Stimulated activated CD4-positive, alpha-beta T cell treated with anti-CD3 and anti-CD28 coated beads, Interleukin-4, amount 100 ng/mL, for 48 hours (primary cell): ENCODE measurements around the gene P3H3.

ENCODE experiments used
- DNase-seq, 2 donors: peaks; one replicate each; pipeline ENCODE4 v3.0.0-alpha.2; 2020; ENCODE audit warnings: low read depth in 2 of 2

Gene P3H3

DNA sequence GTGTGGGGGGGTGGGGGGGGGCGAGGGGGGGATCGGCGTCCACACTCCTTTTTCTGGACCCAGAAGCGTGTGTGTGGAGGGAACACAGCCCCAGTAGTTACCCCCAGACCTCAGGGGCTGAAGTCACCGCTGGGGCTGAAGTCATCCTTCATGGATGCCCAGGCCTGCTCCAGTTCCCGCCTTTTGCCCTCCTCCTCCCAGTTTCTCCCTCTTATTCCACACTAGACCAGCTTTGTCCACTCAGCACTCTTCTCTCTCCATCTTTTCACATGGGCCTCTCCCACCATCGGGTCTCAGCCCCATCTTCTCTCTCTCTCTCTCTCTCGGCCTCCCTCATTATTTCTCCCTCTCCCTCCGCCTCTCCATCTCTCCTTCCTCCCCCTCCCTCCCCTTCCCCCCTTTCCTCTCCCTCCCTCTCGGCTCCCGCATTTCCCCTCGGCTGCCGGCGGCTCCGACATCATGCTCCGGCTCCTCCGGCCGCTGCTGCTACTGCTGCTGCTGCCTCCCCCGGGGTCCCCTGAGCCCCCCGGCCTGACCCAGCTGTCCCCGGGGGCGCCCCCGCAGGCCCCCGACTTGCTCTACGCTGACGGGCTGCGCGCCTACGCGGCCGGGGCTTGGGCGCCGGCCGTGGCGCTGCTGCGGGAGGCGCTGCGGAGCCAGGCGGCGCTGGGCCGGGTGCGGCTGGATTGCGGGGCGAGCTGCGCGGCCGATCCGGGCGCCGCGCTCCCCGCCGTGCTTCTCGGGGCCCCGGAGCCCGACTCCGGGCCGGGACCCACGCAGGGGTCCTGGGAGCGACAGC lies at the start of gene P3H3:
Gene P3H3, plus strand, starts transcription at position 426 of the 799 bp plus-strand sequence. Its CDS starts 34 bp downstream, at position 460.
- no peak for DNase-seq

DNA sequence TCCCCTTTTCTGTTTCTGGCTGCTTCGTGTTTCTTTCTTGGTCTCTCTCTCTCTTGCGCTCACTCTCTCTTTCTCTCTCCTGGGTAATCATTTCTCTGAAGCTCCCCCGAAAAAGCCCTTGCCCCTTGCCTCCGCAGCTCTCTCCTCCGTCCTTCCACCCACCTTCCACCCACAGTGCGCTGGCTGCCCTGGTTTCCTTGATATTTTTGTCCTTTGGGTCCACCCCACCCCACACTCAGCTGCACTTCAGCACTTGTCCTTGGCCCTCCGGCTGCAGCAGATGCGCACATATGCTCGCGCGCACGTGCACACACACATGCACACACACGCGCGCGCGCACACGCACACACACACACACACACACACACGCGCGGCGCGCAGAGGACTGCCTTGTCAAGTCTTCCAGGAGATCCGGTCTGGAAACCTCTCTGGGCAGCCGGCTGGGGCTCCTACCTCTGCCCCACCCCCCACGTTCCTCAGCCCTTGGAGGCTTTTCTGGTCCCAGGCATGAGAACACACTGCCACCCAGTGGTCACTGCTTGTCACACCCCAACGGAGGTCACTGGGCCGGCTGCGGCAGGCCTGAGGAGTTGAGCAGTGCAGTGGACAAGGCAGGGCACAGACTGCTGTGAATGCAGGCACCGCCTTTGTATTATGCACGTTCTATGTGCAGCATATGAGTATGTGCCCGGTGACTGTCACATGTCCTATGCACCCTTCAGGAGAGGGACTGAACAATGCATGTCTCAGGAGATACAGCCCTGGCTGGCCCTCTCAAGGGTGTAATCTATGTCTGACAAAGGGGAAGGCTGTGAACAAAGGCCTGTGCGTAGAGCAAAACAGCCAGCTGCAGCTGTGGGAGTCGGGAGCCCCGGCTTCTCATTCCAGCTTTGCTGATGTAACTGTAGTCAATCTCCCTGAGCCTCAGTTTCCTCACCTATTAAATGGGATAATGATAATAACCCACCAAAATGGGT lies 49.3 kb upstream of the P3H3 start:
- DNase-seq = peak; percentile 86 to 90

DNA sequence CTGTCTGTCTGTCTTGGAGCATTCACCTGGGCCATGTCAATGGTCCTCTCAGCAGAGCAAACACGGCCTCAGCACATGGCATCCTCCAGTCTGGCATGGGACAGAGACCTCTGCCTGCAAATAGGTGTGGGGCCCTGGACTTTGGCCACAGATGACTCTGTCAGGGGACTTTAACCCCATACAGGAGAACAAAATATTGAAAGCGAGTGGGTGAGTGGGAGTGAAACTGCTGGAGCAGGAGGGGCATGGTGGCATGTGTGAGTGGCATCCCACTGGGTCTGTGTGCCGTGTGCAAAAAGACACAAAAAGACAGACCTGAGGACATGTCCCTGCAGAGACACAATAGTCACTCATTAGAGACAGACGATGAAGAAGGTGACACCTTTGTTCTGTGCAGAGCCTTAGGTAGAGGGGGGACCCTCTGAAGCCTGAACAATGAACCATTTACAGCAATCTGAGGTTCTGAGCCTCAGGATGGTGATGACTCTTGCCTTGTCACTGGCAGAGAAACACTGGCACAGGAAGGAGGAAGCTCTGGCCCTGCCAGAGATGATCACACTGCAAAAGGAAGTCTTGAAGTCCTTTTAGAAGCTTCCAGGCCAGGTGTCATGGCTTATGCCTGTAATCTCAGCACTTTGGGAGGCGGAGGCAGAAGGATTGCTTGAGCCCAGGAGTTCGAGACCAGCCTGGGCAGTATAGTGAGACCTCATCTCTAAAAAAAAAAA lies 48.3 kb upstream of the P3H3 start:
- DNase-seq = no peak

DNA sequence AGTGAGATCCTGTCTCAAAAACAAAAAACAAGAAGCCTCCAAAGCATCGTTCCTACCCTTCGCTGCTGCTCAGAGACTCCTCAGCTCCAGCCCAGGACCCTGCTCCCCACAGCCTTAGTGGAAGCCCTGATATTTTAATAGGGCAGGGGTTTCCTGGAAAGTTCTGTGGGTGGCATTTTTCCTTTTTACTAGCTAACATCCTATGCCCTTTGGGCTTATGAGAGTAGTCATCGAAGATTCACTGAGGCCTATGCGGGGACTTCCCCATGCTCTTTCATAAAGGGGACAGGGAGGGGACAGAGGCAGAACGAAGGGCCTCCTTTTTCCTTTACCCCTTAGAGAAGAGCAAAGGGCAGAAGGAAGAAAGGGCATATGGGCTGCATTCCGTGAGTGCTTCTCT lies 47.6 kb upstream of the P3H3 start:
- no peak for DNase-seq

GRCh38 chr12:6782119-6782518 lies 46.1 kb upstream of the P3H3 start:
- no peak for DNase-seq

DNA sequence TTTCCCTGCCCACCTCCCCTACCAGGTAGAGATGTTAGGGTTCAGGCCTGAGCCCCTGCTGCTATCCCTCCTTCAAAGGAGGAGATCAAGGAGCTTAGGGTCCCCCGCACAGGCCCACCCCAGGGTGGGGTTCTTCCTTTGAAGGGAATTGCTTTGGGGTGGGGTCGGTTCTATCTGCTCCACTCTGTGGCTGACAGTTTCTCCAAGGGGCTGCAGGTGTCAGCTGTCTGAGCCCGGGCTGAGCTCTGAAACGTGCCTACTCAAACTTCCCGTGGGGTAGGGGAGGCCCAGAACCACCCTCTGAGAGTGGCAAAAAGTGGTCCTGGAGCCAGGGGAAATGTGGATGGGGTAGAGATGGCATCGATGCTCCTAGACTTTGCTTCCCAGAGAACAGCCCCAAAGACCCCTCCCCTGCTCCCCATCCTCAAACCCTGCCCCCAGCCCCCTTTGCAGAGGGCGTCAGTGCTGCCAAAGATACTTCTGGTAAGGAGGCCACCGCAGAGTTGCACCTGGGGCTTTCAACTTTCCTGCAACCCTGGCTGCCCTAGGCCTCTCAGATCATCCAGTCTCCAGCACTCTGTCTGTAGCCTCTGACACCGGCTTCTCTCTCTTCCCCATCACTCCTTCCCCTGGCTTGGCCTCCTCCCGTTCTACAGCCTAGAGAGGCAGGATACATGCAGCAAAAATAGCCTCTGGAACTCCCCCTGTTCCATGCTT lies 45.2 kb upstream of the P3H3 start:
- DNase-seq = no peak

DNA sequence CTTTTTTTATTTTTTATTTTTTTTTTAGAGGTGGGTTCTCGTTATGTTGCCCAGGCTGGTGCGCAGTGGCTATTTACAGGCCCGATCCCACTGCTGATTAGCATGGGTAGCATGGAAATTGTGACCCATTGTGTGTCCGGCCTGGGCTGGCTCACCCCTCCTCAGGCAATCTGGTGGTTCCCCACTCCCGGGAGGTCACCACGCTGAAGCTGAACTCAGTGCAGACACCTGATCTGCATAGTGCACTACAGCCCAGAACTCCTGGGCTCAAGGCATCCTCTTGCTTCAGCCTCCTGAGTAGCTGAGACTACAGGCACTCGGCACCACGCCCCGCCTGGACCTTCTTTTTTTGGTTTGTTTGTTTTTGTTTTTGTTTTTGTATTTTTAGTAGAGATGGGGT lies 44.4 kb upstream of the P3H3 start:
- no peak for DNase-seq

- no peak for DNase-seq
Observed at GRCh38 chr12:6784296-6784695, 43.9 kb upstream of the P3H3 start.

- no peak for DNase-seq
Observed at GRCh38 chr12:6784761-6785160, 43.4 kb upstream of the P3H3 start.

GRCh38 chr12:6786416-6787094 lies 41.7 kb upstream of the P3H3 start:
- no peak for DNase-seq

DNA sequence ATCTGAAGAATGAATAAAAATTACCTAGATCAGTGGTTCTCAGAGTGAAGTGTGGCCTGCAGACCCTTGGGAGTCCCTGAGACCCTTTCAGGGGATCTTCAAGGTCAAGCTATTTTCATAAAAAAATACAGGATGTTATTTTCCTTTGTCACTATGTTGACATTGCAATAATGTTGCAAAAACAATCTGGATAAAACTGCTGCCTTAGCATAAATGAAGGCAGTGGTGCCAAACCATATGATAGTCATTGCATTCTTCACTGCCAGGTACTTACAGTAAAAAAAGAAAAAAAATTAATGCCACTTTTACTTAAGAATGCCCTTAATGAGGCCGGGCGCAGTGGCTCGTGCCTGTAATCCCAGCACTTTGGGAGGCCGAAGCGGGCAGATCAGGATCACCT lies 40.9 kb upstream of the P3H3 start:
- DNase-seq = no peak

DNA sequence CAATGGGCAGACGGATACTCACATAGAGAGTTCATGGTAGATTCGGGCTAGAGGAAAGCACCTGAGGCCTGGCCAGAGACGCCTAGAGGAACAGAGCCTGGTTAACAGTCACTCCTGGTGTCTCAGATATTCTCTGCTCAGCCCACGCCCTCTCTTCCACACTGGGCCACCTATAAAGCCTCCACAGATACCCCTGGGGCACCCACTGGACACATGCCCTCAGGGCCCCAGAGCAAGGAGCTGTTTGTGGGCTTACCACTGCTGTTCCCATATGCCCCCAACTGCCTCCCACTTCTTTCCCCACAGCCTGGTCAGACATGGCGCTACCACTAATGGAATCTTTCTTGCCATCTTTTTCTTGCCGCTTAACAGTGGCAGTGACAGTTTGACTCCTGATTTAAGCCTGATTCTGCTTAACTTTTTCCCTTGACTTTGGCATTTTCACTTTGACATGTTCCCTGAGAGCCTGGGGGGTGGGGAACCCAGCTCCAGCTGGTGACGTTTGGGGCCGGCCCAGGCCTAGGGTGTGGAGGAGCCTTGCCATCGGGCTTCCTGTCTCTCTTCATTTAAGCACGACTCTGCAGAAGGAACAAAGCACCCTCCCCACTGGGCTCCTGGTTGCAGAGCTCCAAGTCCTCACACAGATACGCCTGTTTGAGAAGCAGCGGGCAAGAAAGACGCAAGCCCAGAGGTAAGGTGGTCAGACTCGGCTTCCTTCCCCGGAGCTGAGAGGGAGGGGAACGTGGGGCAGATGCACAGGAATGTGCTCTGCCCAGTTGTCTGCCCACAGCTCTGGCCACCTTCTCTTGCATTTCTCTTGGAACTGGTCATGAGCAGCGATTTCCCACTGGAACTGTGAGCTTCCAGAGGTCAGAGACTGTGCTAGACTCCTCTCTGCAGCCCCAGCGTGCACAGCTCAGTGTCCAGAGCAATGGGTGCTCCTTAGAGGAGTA lies 39.0 kb upstream of the P3H3 start, which contains the start of gene CD4:
Gene CD4, plus strand, starts transcription at position 557 of the 953 bp plus-strand sequence. CDS start 10,611 bp downstream, outside the sequence.
- peak; percentile 74 to 83 for DNase-seq

- no peak for DNase-seq
Observed at GRCh38 chr12:6790496-6791150, 37.6 kb upstream of the P3H3 start.

DNA sequence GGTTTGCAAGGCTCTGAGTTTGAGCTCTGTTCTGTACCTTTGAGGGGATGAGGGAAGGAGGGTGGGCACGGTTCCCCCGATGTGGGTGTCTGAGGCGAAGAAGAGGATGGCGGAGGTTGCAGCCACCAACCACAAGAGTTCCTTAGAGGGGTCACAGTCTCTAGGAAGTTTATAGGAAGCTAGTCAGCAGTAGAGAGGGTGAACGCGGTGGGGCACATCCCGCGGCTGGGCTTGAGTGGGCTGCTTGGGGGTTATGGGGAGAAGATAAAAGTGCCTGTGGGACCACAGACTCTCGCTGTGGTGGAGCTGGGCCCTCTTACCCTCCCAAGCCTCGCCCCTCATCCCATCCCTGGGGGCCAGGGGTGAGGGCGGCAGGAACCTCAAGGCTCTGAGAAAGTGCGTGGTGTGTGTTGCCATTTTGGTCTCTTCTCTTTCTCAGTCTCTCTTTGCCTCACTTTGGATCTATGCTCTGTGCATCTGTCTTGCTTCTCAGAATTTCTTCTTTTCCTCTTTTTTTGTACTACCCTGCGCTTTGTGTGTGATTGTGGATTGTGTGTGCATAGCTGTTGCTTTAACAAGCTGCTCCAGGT lies 36.2 kb upstream of the P3H3 start:
- DNase-seq = no peak

GRCh38 chr12:6792522-6793201 lies 35.5 kb upstream of the P3H3 start:
- no peak for DNase-seq

GRCh38 chr12:6795088-6795487 lies 33.1 kb upstream of the P3H3 start:
- no peak for DNase-seq

DNA sequence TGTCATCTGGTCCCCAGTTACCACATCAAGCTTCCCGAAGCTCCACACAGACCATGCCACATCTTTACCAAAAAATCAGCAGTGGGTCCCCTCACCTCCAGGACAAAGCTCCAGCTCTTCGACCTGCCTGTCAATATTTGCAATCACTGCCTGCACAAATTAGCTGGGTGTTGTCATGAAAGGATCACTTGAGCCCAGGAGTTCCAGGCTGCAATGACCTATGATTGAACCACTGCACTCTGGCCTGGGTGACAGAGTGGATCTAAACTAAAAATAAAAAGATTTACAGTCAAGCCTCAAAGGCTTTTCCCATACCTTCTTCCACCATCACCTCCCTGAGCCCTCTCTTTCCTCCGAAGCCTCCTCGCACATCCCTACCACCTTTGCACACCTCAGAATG lies 31.6 kb upstream of the P3H3 start:
- no peak for DNase-seq

DNA sequence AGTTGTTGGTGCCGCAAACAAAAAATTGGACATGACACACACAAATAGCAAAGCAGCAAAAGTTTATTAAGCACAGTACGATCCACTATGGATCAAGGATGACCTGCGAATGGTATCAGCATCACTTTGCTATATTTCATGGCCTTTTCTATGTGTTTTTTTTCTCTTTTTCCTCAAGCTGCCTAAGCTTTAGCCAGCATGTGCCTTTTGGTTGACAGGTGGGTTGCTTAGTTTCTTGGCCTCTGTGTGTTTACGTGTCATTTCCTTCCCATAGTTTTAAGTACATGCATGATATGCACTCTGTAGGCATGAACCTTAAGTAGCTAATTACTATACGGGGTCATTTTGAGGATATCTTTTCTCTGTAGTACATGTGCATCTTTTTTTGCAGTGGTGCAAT lies 29.1 kb upstream of the P3H3 start:
- no peak for DNase-seq
